ENCODE measurements around the gene CNGA4.

The CNGA4 gene

GRCh38 chr11:6238902-6239301, at the start of gene CNGA4:
TSS of gene CNGA4 (plus strand) at chr11:6239089. CDS start at chr11:6239207, 118 bp downstream.
- TF ChIP-seq CTCF (conservative IDR thresholded peaks at IDR 0.05; ENCODE audit: low read depth, low read length) = no peak
- DNase-seq (ENCODE audit: low read depth) = no peak

GRCh38 chr11:6191742-6192141, 47.1 kb upstream of the CNGA4 start:
- H3K4me3 ChIP-seq (ENCODE audit: low read length) = no peak overlapping the region
- DNase-seq (ENCODE audit: low read depth) = no peak
- TF ChIP-seq CTCF (conservative IDR thresholded peaks at IDR 0.05; ENCODE audit: low read depth, low read length) = no peak

More at GRCh38 chr11:6238902-6239301, at the start of gene CNGA4:
- no peak within 1 kb of the TSS for H3K4me3 ChIP-seq (ENCODE audit: low read length)

- no peak for DNase-seq (ENCODE audit: low read depth)
- no peak overlapping the region for H3K4me3 ChIP-seq (ENCODE audit: low read length)
- no peak for TF ChIP-seq CTCF (conservative IDR thresholded peaks at IDR 0.05; ENCODE audit: low read depth, low read length)
Measured at GRCh38 chr11:6194065-6194581, 44.8 kb upstream of the CNGA4 start.

- no peak for DNase-seq (ENCODE audit: low read depth)
- H3K4me3 ChIP-seq (ENCODE audit: low read length) = no peak overlapping the region
- TF ChIP-seq CTCF (conservative IDR thresholded peaks at IDR 0.05; ENCODE audit: low read depth, low read length) = no peak
Measured at GRCh38 chr11:6196396-6196795, 42.5 kb upstream of the CNGA4 start.

- DNase-seq (ENCODE audit: low read depth) = no peak
- no peak overlapping the region for H3K4me3 ChIP-seq (ENCODE audit: low read length)
- TF ChIP-seq CTCF (conservative IDR thresholded peaks at IDR 0.05; ENCODE audit: low read depth, low read length) = no peak
Measured at GRCh38 chr11:6197466-6198200, 41.3 kb upstream of the CNGA4 start.

- DNase-seq (ENCODE audit: low read depth) = no peak
- no peak for TF ChIP-seq CTCF (conservative IDR thresholded peaks at IDR 0.05; ENCODE audit: low read depth, low read length)
- H3K4me3 ChIP-seq (ENCODE audit: low read length) = no peak within 1 kb of the TSS
Measured at GRCh38 chr11:6199174-6199810, 39.6 kb upstream of the CNGA4 start, which contains the start of gene OR52W1. TSS of gene OR52W1 (plus strand) at chr11:6199224. CDS start at chr11:6199224, 0 bp downstream.
